ENCODE data around the gene PELO. TPM values are rescaled to one million over a fixed set of nuclear protein-coding genes. Genes with fewer than 3 reads are reported as not detected.

Gene PELO
- total RNA-seq, 1 donor from 2014 or later: 18.0 TPM

DNA sequence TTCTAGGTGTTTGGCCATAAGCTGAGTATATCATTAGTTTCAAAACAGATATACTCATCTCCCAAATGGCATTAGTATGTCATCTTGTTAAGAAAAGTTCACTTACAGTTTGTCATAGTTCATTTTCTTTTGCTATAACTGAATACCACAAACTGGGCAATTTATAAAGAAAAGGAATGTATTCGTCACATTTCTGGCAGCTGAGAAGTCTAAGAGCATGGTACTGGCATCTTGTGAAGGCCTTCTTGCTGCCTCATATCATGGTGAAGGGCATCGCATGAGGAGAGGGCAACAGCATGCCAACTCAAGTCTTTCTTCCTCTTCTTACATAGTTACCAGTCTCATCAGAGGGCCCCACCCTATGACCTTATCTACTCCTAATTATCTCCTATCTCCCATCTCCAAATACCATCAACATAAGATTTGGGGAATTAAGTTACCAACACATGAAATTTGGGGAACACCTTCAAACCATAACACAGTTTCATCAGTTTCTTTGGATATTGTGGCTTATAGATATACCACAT, 20.4 kb upstream of the PELO start:
- no peak for TF ChIP-seq CTCF (conservative IDR thresholded peaks at IDR 0.05)
- Mint-ChIP-seq H3K9me3 (no peaks in the 10 kb centered on the region), H3K36me3 (no peaks in the 10 kb centered on the region), H3K27ac (no peak overlapping the region), H3K27me3 (no peaks in the 10 kb centered on the region), H3K4me1 (ENCODE audit: unreplicated experiment) (no peaks in the 10 kb centered on the region), H3K4me3 (no peak overlapping the region)
- no peak for DNase-seq (ENCODE audit: extremely low spot score, unreplicated experiment)

- Mint-ChIP-seq H3K4me1 (ENCODE audit: unreplicated experiment) (no peaks in the 10 kb centered on the region), H3K36me3 (no peaks in the 10 kb centered on the region), H3K27me3 (no peaks in the 10 kb centered on the region), H3K4me3 (no peak overlapping the region), H3K9me3 (no peaks in the 10 kb centered on the region), H3K27ac (no peak overlapping the region)
- DNase-seq (ENCODE audit: extremely low spot score, unreplicated experiment): no peak
- TF ChIP-seq CTCF (conservative IDR thresholded peaks at IDR 0.05): no peak
Measured at GRCh38 chr5:52767766-52768480, 19.8 kb upstream of the PELO start.

DNA sequence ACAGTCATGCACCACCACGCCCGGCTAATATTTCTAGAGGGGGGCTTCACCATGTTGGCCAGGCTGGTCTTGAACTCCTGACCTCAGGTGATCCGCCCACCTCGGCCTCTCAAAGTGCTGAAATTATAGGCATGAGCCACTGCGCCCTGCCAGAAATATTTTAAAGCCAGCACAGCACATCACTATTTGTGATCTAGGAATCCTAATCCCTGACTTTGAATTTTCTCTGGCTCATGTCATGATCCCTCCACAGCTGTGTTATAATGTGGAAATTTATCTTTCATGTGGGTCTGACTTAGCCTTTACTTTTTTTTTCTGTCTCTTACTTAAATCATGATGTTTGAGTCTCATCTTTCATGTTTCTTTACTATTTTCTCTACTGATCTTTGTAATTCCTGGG, 18.7 kb upstream of the PELO start:
- TF ChIP-seq CTCF (conservative IDR thresholded peaks at IDR 0.05): no peak
- DNase-seq (ENCODE audit: extremely low spot score, unreplicated experiment): no peak
- peaks cover 2% of the 10 kb centered on the region for H3K27me3 Mint-ChIP-seq
- H3K4me1 Mint-ChIP-seq (ENCODE audit: unreplicated experiment): peaks cover 3% of the 10 kb centered on the region
- H3K27ac Mint-ChIP-seq: no peak overlapping the region
- no peaks in the 10 kb centered on the region for H3K9me3 Mint-ChIP-seq
- H3K4me3 Mint-ChIP-seq: no peak overlapping the region
- H3K36me3 Mint-ChIP-seq: no peaks in the 10 kb centered on the region

DNA sequence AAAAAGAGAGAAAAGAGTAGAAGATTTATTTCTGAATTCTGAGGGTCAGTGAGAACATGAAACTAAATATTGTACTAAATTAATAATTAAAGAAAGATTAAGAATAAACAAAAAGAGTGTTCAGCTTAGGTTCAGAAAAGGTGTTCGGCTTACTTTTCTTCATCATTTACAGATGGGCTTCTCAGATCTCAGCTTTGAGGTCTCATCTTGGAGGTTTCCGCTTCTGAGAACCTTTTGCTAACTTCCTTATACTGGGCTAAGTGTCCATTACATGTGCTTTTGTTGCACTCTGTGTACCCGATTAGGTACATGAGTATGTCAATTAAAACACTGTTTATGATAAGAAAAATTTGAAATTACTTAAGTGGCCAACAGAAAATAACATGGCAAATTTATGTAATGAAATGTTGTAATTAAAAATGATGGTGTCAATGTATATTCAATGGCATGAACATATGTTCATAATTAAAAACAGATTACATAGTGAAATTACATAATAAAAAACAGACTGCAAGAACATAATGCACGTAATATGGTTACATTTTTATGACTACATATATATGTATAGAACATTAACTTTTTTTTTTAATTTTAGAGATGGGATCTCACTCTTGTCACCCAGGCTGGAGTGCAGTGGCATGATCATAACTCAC, 17.3 kb upstream of the PELO start:
- H3K9me3 Mint-ChIP-seq: no peaks in the 10 kb centered on the region
- H3K27me3 Mint-ChIP-seq: peaks cover 5% of the 10 kb centered on the region

GRCh38 chr5:52771343-52772039, 16.2 kb upstream of the PELO start:
- Mint-ChIP-seq H3K4me3 (no peak overlapping the region), H3K27ac (no peak overlapping the region), H3K4me1 (ENCODE audit: unreplicated experiment) (peaks cover 7% of the 10 kb centered on the region), H3K27me3 (peaks cover 8% of the 10 kb centered on the region), H3K36me3 (no peaks in the 10 kb centered on the region), H3K9me3 (no peaks in the 10 kb centered on the region)
- DNase-seq (ENCODE audit: extremely low spot score, unreplicated experiment): no peak
- TF ChIP-seq CTCF (conservative IDR thresholded peaks at IDR 0.05): no peak

More for the DNA sequence above, 17.3 kb upstream of the PELO start:
- no peak for DNase-seq (ENCODE audit: extremely low spot score, unreplicated experiment)
- peaks cover 7% of the 10 kb centered on the region for H3K4me1 Mint-ChIP-seq (ENCODE audit: unreplicated experiment)
- no peak overlapping the region for H3K27ac Mint-ChIP-seq
- no peak for TF ChIP-seq CTCF (conservative IDR thresholded peaks at IDR 0.05)
- no peaks in the 10 kb centered on the region for H3K36me3 Mint-ChIP-seq
- H3K4me3 Mint-ChIP-seq: no peak overlapping the region

All from type B pancreatic cell (in vitro differentiated cells).